Activated CD8-positive, alpha-beta memory T cell treated with anti-CD3 and anti-CD28 coated beads, Interleukin-2, amount 10 ng/mL, durations not matched to agents 7 days and 5 days (primary cell): ENCODE data around the gene TRIM29. TPM values are rescaled to one million over a fixed set of nuclear protein-coding genes. Genes with fewer than 3 reads are reported as not detected.
A peak's percentile ranks its signal among the peaks of the same experiment; 100 is the strongest.

ENCODE experiments used
- ATAC-seq: fragments of 150-1000 bp; cut with Tn5 transposase; one replicate; pipeline ENCODE4 v1.10.0; 2021; ENCODE audit warnings: moderate library complexity
- CTCF ChIA-PET: fragments of 350-600 bp; sonication (Branson Sonifier 250); formaldehyde crosslinking; loops from one replicate; lab custom pipeline; 2021; ENCODE audit warnings: antibody characterized with exemption; lab: Charles Lee
- DNase-seq: peaks from one replicate; pipeline ENCODE4 v3.0.0-alpha.2; 2020
- H3K27ac Mint-ChIP-seq: one replicate; pipeline ENCODE4 v1.8.0; 2021; ENCODE audit warnings: mild to moderate bottlenecking, mixed read lengths
- H3K27me3 Mint-ChIP-seq: one replicate; pipeline ENCODE4 v1.8.0; 2021; ENCODE audit warnings: mixed read lengths
- H3K36me3 Mint-ChIP-seq: one replicate; pipeline ENCODE4 v1.8.0; 2021; ENCODE audit warnings: mild to moderate bottlenecking, mixed read lengths
- H3K4me1 Mint-ChIP-seq: one replicate; pipeline ENCODE4 v1.8.0; 2021; ENCODE audit warnings: mixed read lengths
- H3K4me3 Mint-ChIP-seq: one replicate; pipeline ENCODE4 v1.8.0; 2021; ENCODE audit warnings: mild to moderate bottlenecking, moderate library complexity, mixed read lengths
- H3K9me3 Mint-ChIP-seq: one replicate; pipeline ENCODE4 v1.8.0; 2022; ENCODE audit warnings: low read depth, mixed read lengths
- total RNA-seq, 2 experiments: library from RNA; stranded (reverse); gene quantifications; one replicate each; pipeline ENCODE4 v1.2.3, GENCODE V29; 2021

Gene TRIM29
- total RNA-seq, 2 experiments from 2014 or later: not detected

DNA sequence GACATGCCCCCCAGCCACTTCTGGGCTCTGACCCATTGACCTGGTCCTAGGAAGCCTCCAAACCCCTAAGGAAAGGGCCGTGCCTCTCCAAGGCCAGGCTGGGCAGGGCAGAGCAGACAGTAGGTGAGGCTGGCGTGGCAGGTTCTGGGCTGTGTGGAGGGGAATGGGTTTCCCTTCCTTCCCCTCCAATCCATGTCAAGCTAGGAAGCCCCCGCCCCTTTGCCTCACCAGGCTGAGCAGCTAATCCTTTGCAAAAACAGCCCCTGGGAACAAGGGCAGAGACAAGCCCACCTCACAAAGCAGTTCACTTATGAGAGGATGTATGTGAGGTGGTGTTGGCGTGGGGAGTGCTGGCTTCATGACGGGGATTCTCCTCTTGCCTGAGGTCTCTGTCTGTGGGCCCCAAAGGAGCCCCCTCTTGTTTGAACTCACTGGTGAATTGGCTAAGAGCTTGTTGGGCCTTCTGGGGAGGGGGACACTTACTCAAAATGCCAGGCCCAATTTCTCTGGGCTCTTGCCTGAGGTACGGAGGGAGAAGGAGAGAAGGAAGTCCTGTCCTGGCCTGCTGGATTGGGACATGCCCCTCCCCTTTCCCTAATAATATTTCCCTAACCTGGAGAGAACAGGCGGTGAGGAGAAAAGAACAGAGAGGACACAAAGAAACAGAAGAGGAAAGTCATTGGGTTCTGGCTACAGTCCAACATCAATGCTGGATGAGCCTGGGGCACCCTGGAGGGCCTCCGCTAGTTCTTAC, 1.6 kb upstream of the TRIM29 start:
- DNase-seq (peak; percentile 15), ATAC-seq (no peak)
- H3K36me3 Mint-ChIP-seq: no peaks in the 10 kb centered on the region
- no peak overlapping the region for H3K4me3 Mint-ChIP-seq
- peaks cover 17% of the 10 kb centered on the region for H3K27me3 Mint-ChIP-seq
- no peaks in the 10 kb centered on the region for H3K4me1 Mint-ChIP-seq
- H3K9me3 Mint-ChIP-seq: no peaks in the 10 kb centered on the region
- CTCF ChIA-PET: interaction anchor here (1.2 kb wide), 1 partner anchor 164 kb away, joined by 3 read pairs; no protein-coding TSS in a partner anchor
- no peak overlapping the region for H3K27ac Mint-ChIP-seq

DNA sequence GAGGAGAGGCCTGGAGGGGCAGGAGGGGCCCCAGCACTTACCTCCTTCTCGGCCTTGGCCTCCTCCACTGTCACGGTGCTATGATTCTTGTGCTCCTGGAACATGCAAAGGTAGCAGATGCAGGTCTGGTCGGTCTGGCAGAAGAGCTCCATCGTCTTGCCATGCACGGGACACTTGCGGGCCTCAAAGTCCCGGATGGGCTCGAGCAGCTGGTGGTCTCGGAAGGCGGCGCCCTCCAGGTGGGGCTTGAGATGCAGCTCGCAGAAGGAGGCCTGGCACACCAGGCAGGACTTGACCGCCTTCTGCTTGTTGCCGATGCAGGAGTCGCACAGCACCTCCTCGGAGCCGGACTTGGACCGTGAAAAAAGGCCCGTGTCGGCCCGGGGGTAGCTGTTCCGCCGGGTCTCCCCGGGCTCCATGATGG, 714 bp downstream of the TRIM29 start:
- H3K4me1 Mint-ChIP-seq: no peaks in the 10 kb centered on the region
- H3K27me3 Mint-ChIP-seq: peaks cover 10% of the 10 kb centered on the region
- no peak overlapping the region for H3K27ac Mint-ChIP-seq
- H3K9me3 Mint-ChIP-seq: no peaks in the 10 kb centered on the region
- no peak overlapping the region for H3K4me3 Mint-ChIP-seq
- CTCF ChIA-PET: no interaction called here
- DNase-seq: peak; percentile 34
- no peak for ATAC-seq
- no peaks in the 10 kb centered on the region for H3K36me3 Mint-ChIP-seq

DNA sequence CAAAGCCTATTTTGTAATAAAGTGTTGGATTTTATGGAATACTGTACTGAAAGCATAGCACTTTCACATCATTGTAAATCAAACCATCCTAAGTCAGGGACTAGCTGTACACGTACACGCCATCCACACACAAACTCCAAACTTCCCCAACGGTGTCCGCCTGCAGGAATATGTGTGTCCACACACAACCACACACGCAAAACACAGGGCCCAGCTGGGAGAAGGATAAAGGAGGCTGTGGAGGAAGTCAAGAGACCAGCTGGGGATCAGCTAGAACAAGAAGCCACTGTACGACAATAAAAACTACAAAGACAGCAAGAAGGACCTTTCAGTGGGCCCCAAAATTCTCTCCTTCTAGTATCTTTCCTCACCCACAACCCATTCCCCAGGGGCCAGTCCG, 1.6 kb downstream of the TRIM29 start:
- ATAC-seq (no peak), DNase-seq (peak; percentile 26)
- H3K9me3 Mint-ChIP-seq: no peaks in the 10 kb centered on the region
- peaks cover 8% of the 10 kb centered on the region for H3K27me3 Mint-ChIP-seq
- CTCF ChIA-PET: no interaction called here
- no peaks in the 10 kb centered on the region for H3K4me1 Mint-ChIP-seq
- H3K4me3 Mint-ChIP-seq: no peak overlapping the region
- H3K27ac Mint-ChIP-seq: no peak overlapping the region
- H3K36me3 Mint-ChIP-seq: no peaks in the 10 kb centered on the region

DNA sequence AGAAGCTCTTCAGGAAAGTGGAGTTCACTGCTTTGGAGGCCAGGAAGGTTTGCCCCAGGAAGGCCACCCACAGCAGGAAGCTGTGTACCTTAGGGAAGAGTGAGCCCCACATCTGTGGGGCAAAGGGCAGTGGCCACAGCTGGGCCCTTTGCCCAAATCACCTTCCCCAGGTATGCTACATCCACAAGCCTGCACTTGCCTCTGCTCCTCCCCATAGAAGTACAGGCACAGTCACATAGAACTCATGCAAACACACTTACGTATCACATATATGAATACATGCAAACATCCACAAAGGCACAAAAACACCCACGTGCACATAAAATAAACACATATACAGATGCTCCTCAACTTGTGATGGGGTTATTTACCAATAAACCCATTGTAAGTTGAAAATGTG, 2.1 kb downstream of the TRIM29 start:
- peaks cover 8% of the 10 kb centered on the region for H3K27me3 Mint-ChIP-seq
- ATAC-seq: no peak
- no peaks in the 10 kb centered on the region for H3K9me3 Mint-ChIP-seq
- CTCF ChIA-PET: interaction anchor here (0.6 kb wide), 1 partner anchor 561 kb away, joined by 4 read pairs; no protein-coding TSS in a partner anchor
- no peak for DNase-seq
- no peaks in the 10 kb centered on the region for H3K36me3 Mint-ChIP-seq
- no peaks in the 10 kb centered on the region for H3K4me1 Mint-ChIP-seq
- no peak overlapping the region for H3K27ac Mint-ChIP-seq
- no peak overlapping the region for H3K4me3 Mint-ChIP-seq

DNA sequence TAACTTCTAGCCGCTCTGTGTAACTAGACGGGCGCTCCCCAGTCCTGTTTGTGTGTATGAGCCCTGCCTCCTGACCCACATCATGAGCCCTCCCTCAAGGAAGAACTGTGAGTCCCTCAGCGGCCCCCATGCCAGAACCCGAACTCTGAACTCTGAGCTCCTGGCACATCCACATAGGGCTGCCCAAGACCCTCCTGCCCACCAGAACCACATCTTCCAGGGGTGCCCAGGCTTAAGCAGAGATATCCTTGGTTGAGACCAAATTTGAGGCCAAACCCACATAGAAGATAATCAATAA, 3.0 kb downstream of the TRIM29 start:
- DNase-seq: peak; percentile 27
- no peak for ATAC-seq
- Mint-ChIP-seq H3K27me3 (peaks cover 3% of the 10 kb centered on the region), H3K4me1 (no peaks in the 10 kb centered on the region), H3K27ac (no peak overlapping the region), H3K36me3 (no peaks in the 10 kb centered on the region), H3K4me3 (no peak overlapping the region), H3K9me3 (no peaks in the 10 kb centered on the region)
- CTCF ChIA-PET: no interaction called here

DNA sequence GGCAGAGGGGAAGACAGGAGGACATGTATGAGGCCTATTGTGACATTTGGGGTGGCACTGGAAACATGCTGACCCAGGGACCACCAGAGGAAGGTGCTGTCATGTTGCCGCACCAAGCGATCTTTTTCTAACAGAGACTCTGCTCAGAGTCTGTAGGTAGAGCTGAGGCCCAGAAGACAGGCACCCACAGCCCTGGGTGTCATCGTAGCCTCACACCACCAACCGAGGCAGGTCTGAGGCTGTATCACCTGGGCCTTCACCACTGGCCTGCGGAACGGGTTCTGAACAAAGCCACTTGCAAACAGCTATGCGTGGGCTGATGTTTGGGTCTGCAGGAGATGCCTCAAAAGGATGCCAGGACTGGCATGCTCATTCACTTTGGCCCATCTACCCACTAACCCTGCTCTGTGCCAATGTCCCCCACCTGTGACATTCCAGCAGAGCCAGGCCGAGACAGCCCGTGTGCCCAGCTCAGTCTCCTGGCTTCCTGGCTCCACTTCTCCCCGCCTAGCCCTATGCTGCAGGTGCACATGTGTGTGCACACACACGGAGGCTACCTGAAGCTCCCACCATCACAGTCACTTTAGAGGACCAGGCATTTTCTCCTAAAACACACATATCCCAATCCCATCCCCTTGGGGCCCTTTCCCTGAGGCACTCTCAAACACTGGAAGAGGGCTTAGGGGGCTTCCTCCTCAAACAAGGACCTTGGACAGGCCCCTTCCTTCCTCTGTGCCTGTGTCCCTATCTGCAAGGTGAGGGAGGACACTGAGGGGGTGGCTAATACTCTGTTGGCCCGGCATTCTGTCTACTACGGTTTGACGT, 3.6 kb downstream of the TRIM29 start:
- Mint-ChIP-seq H3K27ac (no peak overlapping the region), H3K36me3 (no peaks in the 10 kb centered on the region), H3K4me1 (no peaks in the 10 kb centered on the region), H3K4me3 (no peak overlapping the region), H3K27me3 (no peaks in the 10 kb centered on the region), H3K9me3 (no peaks in the 10 kb centered on the region)
- CTCF ChIA-PET: no interaction called here
- ATAC-seq: no peak
- DNase-seq: peak; percentile 21

DNA sequence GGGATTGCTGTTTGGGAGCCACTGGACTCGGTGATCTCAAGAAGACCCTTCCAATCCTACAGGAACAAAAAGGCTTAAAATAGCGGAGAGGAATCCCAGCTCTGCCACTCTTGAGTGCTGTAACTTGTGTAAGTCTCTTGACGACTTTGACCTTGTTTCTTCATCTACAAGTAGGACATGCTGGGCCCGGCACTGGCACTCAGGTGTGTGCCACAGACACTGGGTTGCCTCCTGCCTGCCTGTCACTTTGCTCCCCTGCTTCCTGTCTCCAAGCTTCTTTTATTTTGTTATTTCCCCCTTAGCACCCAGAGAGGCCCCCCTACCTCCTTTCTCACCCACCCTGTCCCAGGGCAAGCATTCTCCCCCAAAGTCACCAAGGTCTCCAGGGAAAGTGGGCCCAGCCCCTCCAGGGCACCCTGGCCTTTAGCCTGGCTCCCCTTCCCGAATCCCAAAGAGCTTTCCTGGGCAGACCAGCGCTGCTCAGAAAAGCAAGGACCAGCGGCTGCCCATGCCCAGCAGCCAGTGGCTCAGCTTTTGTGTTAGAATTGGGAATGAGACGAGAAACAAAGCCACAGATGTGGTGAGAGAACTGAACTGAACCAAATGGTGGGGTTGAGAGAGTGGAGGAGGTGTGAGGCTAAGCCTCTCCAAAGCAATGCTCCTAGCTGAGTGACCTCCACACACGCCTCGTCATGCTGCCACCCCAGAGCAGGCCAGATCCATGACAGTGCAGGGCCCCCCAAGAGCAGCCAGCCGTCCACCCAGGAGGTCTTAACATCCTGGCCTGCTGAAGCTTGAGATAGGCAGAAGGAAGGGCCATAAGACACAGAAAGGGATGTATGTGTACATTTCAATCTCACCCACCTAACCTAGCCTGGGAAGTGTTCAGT, 4.5 kb downstream of the TRIM29 start:
- Mint-ChIP-seq H3K36me3 (no peaks in the 10 kb centered on the region), H3K4me1 (no peaks in the 10 kb centered on the region), H3K9me3 (no peaks in the 10 kb centered on the region), H3K27me3 (no peaks in the 10 kb centered on the region), H3K4me3 (no peak overlapping the region), H3K27ac (no peak overlapping the region)
- ATAC-seq (no peak), DNase-seq (peak; percentile 28)
- CTCF ChIA-PET: no interaction called here

DNA sequence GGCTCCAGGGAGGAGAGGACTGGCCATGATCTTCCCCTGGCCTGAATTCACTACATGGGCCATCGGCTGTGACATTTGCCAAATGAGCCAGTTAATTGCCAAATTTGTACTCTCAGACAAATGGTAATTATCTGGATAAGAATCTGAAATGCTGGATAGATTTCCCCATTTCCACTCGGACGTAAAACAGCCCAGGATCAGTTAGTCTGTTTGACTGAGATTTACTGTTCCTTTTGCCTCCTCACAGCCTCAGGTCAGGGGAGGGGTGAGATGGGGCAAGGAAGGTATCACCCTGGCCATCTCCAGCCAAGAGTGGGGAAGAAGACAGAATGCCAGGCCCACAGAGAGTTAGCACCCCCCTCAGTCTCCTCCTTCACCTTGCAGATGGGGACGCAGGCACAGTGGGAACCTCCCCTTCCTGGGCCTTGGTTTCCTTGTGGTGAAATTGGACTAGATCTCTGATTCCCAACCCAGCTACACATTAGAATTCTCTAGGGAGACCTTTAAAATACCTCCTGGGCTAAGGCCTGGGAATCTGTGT, 5.2 kb downstream of the TRIM29 start:
- CTCF ChIA-PET: no interaction called here
- Mint-ChIP-seq H3K27me3 (no peaks in the 10 kb centered on the region), H3K4me3 (no peak overlapping the region), H3K9me3 (no peaks in the 10 kb centered on the region), H3K4me1 (no peaks in the 10 kb centered on the region), H3K27ac (no peak overlapping the region), H3K36me3 (no peaks in the 10 kb centered on the region)
- ATAC-seq (no peak), DNase-seq (no peak)

DNA sequence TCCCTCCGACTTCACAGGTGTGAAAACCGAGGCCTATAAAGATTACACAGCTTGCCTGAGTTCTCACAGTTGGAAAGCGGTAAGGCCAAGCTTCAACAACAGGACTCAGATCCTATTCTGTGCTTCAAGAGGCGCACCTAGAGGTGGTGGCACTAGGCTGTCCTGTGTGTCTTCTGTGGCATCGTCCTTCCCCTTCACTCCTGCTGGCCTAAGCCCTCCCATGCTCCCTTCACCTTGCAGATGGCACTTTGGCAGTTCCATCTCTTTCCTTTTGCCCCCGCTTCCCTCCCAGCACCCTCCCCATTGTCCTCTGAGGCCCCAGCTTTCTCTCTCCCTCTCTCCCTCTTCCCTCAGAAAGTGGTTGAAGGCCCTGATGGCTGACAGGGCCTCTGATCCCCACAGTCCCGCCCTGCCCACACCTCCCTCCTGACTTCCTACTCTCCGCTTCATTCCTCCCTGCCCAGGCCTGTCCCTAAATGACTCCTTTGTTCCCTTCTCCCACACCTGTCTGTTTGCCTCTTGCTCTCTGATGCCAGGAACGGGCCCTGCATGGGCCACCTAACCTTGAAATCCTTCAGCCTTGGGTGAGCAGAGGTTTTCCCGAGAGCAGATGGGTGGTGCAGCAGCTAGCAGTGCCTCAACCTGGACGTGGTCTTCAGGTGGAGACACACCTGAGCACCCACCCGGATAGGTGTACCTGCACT, 5.8 kb downstream of the TRIM29 start:
- H3K9me3 Mint-ChIP-seq: no peaks in the 10 kb centered on the region
- H3K27me3 Mint-ChIP-seq: no peaks in the 10 kb centered on the region
- ATAC-seq (no peak), DNase-seq (no peak)
- no peak overlapping the region for H3K4me3 Mint-ChIP-seq
- H3K4me1 Mint-ChIP-seq: no peaks in the 10 kb centered on the region
- H3K36me3 Mint-ChIP-seq: no peaks in the 10 kb centered on the region
- H3K27ac Mint-ChIP-seq: no peak overlapping the region
- CTCF ChIA-PET: no interaction called here

DNA sequence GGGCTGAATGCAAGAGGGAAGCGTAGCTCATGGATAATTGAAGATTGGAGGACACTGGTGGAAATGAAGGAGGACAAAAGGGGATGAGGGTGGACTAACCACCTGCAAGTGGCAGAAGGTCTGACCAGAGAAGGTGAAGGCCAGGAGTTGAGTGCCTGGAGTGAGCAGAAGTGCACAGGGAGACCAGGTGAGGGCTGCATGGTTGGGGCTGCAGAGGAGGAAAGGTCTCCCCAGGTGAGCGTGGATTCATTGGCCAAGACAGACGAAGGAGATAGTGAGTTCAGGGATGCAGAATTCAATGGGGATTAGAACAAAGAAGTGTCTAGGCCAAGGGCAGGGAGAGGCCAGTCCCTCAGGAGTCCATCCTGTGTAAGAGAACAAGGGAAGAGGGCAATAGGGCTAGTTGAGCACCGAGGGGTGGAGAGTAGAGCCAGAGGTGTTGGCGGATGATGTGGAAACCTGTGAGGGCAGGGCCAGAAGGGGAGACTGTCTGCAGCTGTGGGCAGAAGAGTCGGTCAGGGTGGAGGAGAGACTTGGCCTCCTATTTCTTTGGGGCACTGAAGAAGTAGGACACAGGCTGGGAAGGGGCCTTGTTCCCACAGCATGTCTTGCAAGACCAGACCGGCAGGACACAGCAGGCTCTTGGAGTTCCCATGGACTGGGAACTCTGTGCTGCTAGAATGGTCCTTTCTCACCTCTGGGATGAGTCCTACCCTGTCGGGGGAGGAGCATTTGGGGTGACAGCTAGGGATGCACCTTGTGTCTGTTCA, 6.7 kb downstream of the TRIM29 start:
- no peak for DNase-seq
- H3K27ac Mint-ChIP-seq: no peak overlapping the region
- no peaks in the 10 kb centered on the region for H3K9me3 Mint-ChIP-seq
- no peak for ATAC-seq
- H3K4me1 Mint-ChIP-seq: no peaks in the 10 kb centered on the region
- H3K27me3 Mint-ChIP-seq: no peaks in the 10 kb centered on the region
- no peaks in the 10 kb centered on the region for H3K36me3 Mint-ChIP-seq
- no peak overlapping the region for H3K4me3 Mint-ChIP-seq
- CTCF ChIA-PET: no interaction called here

DNA sequence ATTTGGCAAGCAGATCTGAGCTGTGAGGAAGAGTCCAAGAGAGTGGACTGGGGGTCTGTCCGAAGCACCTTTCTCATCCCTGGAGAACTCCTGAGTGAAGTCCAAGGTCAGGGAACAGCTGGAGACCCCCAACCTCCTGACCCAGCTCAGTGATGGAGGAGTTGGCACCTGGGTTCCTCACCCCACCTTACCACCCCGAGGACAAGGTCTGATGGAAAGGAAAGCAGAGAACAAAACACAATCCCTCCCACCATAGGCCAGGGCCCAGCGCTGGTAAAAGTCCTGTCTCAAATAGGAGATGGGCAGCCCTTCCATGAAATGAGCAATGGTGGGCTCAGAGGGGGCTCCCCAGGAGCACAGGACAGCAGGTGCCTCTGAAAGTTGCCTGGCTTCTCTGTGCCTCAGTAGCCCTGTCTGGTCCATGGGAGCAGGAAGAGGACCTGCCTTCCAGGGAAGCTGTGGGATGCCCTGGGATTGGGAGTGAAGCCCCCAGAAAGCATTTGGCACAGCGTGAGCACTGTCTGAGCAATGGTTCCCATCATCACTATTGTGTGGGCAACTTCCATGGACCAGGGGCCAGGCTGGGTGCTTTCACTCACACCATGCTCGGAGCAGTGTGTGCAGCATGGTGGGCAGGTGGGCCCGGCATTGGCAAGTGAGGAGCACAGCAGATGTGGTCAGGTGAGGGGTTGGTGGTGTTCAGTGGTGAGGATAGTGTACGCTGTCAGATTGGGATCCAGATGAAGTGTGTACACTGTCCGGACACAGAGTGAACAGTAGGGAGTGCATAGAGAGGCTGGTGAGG, 7.5 kb downstream of the TRIM29 start:
- CTCF ChIA-PET: no interaction called here
- H3K4me3 Mint-ChIP-seq: no peak overlapping the region

DNA sequence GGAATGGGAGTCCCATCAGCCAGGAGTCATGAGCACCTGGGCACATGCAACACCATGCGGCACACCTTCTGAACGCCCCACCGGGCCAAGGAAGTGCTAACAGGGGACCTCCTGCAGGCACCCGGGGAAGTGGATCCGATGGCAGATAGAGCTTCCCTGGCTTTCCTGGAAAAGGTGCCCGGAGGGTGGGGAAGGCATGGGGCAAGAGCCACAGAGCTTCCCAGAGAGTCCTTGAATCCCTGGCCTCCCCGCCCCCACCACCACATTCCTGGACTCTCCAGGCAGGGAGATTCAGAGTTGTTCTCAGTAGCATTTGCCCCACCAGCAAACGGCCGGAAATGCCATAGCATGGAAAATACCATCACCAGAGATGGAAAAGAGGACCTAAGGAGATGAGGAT, 8.3 kb downstream of the TRIM29 start:
- CTCF ChIA-PET: no interaction called here
- Mint-ChIP-seq H3K4me1 (no peaks in the 10 kb centered on the region), H3K9me3 (no peaks in the 10 kb centered on the region), H3K4me3 (no peak overlapping the region), H3K36me3 (no peaks in the 10 kb centered on the region), H3K27me3 (no peaks in the 10 kb centered on the region), H3K27ac (no peak overlapping the region)
- DNase-seq: no peak
- ATAC-seq: no peak

More for the DNA sequence above, 7.5 kb downstream of the TRIM29 start:
- ATAC-seq (no peak), DNase-seq (no peak)
- Mint-ChIP-seq H3K27me3 (no peaks in the 10 kb centered on the region), H3K4me1 (no peaks in the 10 kb centered on the region), H3K27ac (no peak overlapping the region), H3K36me3 (no peaks in the 10 kb centered on the region), H3K9me3 (no peaks in the 10 kb centered on the region)
